ENCODE results near the gene SYNE2. TPM values are rescaled to one million over a fixed set of nuclear protein-coding genes. Genes with fewer than 3 reads are reported as not detected.
"Not testable (repeated sequence)": the region's sequence is repeated elsewhere in the genome, so short reads cannot be mapped to it uniquely, and the experiment has no call there.

Gene SYNE2
- polyA plus RNA-seq, 3 donors: 25.3 to 39.6 (median 32.3) TPM

GRCh38 chr14:64126548-64126947, 273.7 kb downstream of the SYNE2 start:
- 94 to 96% (median 94%) methylated on average over 6 of the region's 6 CpGs for WGBS, 3 donors
- H3K27ac ChIP-seq (ENCODE audit: low read depth, low read length): no peak overlapping the region

GRCh38 chr14:64137657-64138290, 285.0 kb downstream of the SYNE2 start:
- H3K27ac ChIP-seq (ENCODE audit: low read depth, low read length): no peak overlapping the region
- WGBS, 3 donors: 65 to 86% (median 86%) methylated on average over 9 of the region's 9 CpGs

- WGBS, 3 donors: 80 to 89% (median 88%) methylated on average over 7 of the region's 7 CpGs
- H3K27ac ChIP-seq (ENCODE audit: low read depth, low read length): no peak overlapping the region
Measured at GRCh38 chr14:64147126-64147790, 294.5 kb downstream of the SYNE2 start.

GRCh38 chr14:64149921-64150320, 297.1 kb downstream of the SYNE2 start:
- H3K27ac ChIP-seq (ENCODE audit: low read depth, low read length): no peak overlapping the region
- 82 to 91% (median 86%) methylated on average over 8 of the region's 8 CpGs for WGBS, 3 donors

- 28 to 82% (median 73%) methylated on average over 2 of the region's 2 CpGs for WGBS, 3 donors
- H3K27ac ChIP-seq (ENCODE audit: low read depth, low read length): no peak overlapping the region
Measured at GRCh38 chr14:64158608-64159007, 305.8 kb downstream of the SYNE2 start.

GRCh38 chr14:64159588-64159987, 306.8 kb downstream of the SYNE2 start:
- WGBS, 3 donors: 94 to 99% (median 96%) methylated on average over 3 of the region's 3 CpGs
- no peak overlapping the region for H3K27ac ChIP-seq (ENCODE audit: low read depth, low read length)

- H3K27ac ChIP-seq (ENCODE audit: low read depth, low read length): no peak overlapping the region
- WGBS, 3 donors: 93 to 97% (median 94%) methylated on average over 8 of the region's 8 CpGs
Measured at GRCh38 chr14:64170181-64170580, 317.4 kb downstream of the SYNE2 start.

GRCh38 chr14:64174922-64175782, 322.3 kb downstream of the SYNE2 start:
- H3K27ac ChIP-seq (ENCODE audit: low read depth, low read length): no peak overlapping the region
- 53 to 97% (median 96%) methylated on average over 2 of the region's 2 CpGs for WGBS, 3 donors

- H3K27ac ChIP-seq (ENCODE audit: low read depth, low read length): no peak overlapping the region
Measured at GRCh38 chr14:64176330-64176729, 323.5 kb downstream of the SYNE2 start.

GRCh38 chr14:64178814-64179213, 326.0 kb downstream of the SYNE2 start:
- 88 to 90% (median 89%) methylated on average over 3 of the region's 3 CpGs for WGBS, 3 donors

More at GRCh38 chr14:64176330-64176729, 323.5 kb downstream of the SYNE2 start:
- WGBS, 3 donors: 91 to 95% (median 92%) methylated on average over 2 of the region's 2 CpGs

GRCh38 chr14:64182908-64183307, 330.1 kb downstream of the SYNE2 start:
- H3K27ac ChIP-seq (ENCODE audit: low read depth, low read length): not testable (repeated sequence)
- WGBS, 3 donors: 97 to 99% (median 98%) methylated on average over 23 to 40 of the region's 40 CpGs

More at GRCh38 chr14:64178814-64179213, 326.0 kb downstream of the SYNE2 start:
- H3K27ac ChIP-seq (ENCODE audit: low read depth, low read length): no peak overlapping the region

- 37 to 98% (median 92%) methylated on average over 7 of the region's 7 CpGs for WGBS, 3 donors
- H3K27ac ChIP-seq (ENCODE audit: low read depth, low read length): no peak overlapping the region
Measured at GRCh38 chr14:64184103-64184729, 331.4 kb downstream of the SYNE2 start.

- H3K27ac ChIP-seq (ENCODE audit: low read depth, low read length): no peak overlapping the region
- WGBS, 3 donors: 82 to 100% (median 95%) methylated on average over 1 of the region's 1 CpG
Measured at GRCh38 chr14:64185184-64185583, 332.4 kb downstream of the SYNE2 start.

GRCh38 chr14:64186231-64187129, 333.7 kb downstream of the SYNE2 start:
- 45 to 80% (median 80%) methylated on average over 12 of the region's 12 CpGs for WGBS, 3 donors
- H3K27ac ChIP-seq (ENCODE audit: low read depth, low read length): no peak overlapping the region

GRCh38 chr14:64187331-64187730, 334.5 kb downstream of the SYNE2 start:
- no peak overlapping the region for H3K27ac ChIP-seq (ENCODE audit: low read depth, low read length)
- 34 to 71% (median 69%) methylated on average over 3 of the region's 3 CpGs for WGBS, 3 donors

GRCh38 chr14:64190974-64191502, 338.2 kb downstream of the SYNE2 start:
- H3K27ac ChIP-seq (ENCODE audit: low read depth, low read length): no peak overlapping the region
- 84 to 96% (median 95%) methylated on average over 3 of the region's 3 CpGs for WGBS, 3 donors

- 64 to 71% (median 69%) methylated on average over 2 of the region's 2 CpGs for WGBS, 3 donors
- H3K27ac ChIP-seq (ENCODE audit: low read depth, low read length): no peak overlapping the region
Measured at GRCh38 chr14:64191756-64192155, 339.0 kb downstream of the SYNE2 start.

Measured in adipose tissue (tissue), 3 donors.